Loucy (cell line): ENCODE data around the gene STK35.

ENCODE experiments used
- CTCF ChIP-seq: fragments of 200-600 bp; sonication (generic); conservative IDR thresholded peaks from 2 replicates; pipeline ENCODE4 v1.5.1; 2014; ENCODE audit warnings: mild to moderate bottlenecking, antibody characterized with exemption, low read length
- EZH2phosphoT487 ChIP-seq: fragments of 200-600 bp; IDR thresholded peaks from 2 replicates; pipeline ENCODE4 v1.6.1; 2018; ENCODE audit warnings: antibody characterized with exemption, mild to moderate bottlenecking, moderate library complexity, borderline replicate concordance

DNA sequence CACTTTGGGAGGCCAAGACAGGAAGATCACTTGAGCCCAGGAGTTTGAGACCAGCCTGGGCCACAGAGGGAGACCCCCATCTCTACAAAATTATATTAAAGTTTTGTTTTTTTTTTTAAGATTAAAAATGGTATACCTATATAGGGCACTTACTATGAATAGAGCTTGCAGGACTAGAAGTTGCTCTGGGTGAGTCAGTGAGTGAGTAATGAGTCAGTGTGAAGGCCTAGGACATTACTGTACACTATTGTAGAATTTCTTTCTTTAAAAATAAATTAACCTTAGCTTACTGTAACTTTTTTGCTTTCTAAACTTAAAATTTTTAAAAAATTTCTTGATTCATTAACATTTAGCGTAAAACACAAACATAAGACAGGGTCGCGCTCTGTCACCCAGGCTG is 29.7 kb downstream of the STK35 start:
- no peak for TF ChIP-seq CTCF
- no peak for TF ChIP-seq EZH2phosphoT487
